Uterus (tissue), 2 donors: ENCODE data around the gene CTBP1.

Experiments used
- POLR2A ChIP-seq, 2 donors: fragments of 450-650 bp; IDR thresholded peaks; one replicate each; pipeline ENCODE4 v1.6.1; 2016; ENCODE audit warnings: antibody characterized with exemption in 2 of 2, mild to moderate bottlenecking in 1 of 2, moderate library complexity in 1 of 2
- TF ChIP-seq, protein P1 (sequence below), 4 experiments: fragments of 200-600 bp in 2 of 4; fragments of 450-650 bp in 2 of 4; sonication (generic) in 2 of 4; IDR thresholded peaks; one replicate each; pipeline ENCODE4 v1.5.1; 2016 to 2019; ENCODE audit warnings: antibody characterized with exemption in 4 of 4, mild to moderate bottlenecking in 2 of 4, moderate library complexity in 1 of 4

DNA sequence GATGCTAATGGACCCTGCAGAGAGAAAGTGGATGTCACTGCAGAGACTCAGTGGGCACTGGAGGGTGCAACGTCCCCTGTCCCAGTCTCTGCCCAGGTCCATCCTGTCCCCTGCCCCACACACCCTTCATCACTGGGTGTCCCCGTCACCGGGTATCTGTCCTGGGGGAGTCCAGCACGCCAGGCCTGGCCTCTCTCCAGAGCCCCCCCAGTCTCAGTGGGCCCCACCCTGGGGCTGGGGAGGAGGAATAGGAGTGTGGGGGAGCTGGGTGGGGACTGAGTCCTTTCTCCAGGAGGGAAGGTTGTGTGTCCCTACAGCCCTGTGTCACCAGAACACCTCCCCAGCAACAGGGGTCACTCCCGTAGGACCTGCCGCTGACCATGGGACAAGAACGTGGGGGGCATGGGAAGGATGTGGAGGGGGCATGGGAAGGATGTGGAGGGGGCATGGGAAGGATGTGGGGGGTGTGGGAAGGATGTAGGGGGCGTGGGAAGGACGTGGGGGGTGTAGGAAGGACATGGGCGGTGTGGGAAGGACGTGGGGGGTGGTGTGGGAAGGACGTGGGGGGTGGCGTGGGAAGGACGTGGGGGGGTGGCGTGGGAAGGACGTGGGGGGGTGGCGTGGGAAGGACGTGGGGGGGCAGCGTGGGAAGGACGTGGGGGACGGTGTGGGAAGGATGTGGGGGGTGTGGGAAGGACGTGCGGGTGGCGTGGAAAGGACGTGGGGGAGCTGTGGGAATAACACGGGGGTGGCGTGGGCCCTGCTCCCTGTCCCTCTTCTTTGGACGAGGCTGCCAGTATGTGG, 55.5 kb downstream of the CTBP1 start:
- TF ChIP-seq POLR2A (IDR thresholded peaks at IDR 0.05): no peak
- TF ChIP-seq, protein P1, sequence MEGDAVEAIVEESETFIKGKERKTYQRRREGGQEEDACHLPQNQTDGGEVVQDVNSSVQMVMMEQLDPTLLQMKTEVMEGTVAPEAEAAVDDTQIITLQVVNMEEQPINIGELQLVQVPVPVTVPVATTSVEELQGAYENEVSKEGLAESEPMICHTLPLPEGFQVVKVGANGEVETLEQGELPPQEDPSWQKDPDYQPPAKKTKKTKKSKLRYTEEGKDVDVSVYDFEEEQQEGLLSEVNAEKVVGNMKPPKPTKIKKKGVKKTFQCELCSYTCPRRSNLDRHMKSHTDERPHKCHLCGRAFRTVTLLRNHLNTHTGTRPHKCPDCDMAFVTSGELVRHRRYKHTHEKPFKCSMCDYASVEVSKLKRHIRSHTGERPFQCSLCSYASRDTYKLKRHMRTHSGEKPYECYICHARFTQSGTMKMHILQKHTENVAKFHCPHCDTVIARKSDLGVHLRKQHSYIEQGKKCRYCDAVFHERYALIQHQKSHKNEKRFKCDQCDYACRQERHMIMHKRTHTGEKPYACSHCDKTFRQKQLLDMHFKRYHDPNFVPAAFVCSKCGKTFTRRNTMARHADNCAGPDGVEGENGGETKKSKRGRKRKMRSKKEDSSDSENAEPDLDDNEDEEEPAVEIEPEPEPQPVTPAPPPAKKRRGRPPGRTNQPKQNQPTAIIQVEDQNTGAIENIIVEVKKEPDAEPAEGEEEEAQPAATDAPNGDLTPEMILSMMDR (IDR thresholded peaks at IDR 0.05): no peak
